DMS79 (cell line): ENCODE results near the gene HERC3.

Experiments
- DNase-seq: peaks from one replicate; lab custom pipeline; 2025; lab: John Stamatoyannopoulos, UW

HERC3 gene

GRCh38 chr4:88660446-88661294, 68.4 kb downstream of the HERC3 start:
- no peak for DNase-seq

DNA sequence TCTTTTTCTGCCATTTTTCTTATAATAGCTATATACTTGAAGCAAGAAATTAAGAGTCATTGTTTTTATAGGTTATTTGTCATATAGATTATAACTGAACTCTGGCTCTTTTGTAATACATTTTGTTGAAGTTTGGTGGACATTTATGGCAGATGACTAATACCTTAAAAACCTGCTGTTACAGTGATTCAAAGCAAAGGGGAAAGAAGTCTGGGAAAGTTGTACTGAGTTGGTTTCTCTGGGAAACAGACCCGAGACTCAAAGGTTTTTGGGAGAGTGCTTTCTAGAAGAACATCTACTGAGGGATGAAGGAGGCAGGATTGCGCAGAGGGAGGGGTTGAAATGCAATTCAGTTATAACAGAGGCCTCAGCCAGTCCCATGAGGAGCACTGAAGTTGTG, 69.5 kb downstream of the HERC3 start:
- DNase-seq: no peak

DNA sequence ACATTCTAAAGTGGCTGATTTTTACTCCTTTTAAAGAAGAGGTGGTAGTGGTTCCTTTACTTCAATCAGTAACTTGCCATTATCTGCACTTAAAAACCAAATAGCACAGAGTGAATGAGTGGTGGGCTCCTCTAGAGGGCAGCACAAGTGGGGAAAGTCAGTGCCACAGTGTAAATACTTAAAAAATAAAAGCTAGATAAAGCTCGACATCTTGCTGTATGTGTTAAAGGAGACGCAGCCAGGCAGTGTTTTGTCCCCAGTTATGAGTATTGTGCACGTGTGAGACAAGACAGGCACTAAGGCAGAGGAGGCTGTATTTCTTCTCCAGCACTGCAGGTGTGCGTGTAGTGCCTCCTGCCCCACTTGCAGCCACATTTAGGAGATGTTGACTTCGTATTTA, 80.7 kb downstream of the HERC3 start:
- DNase-seq: no peak

- DNase-seq: no peak
Measured at GRCh38 chr4:88673886-88674285, 81.6 kb downstream of the HERC3 start.

DNA sequence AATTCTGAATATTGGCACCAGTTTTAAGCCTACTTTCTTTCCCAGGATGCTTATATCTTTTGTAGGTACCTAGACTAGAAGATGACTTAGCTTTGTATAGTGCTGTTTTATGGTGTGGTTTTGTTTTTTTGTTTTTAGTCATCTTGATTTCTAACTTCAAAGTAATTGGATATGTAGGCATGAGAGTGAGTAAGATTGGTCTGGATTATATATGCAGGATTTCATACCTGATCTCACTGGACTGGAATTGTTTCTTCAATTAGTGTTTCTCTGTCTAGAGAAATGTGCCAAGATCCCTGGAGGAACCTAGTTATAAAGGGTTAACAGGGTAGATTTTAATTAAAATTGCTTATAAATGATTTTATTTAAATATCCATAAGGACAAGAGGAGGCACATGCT, 82.3 kb downstream of the HERC3 start:
- no peak for DNase-seq

DNA sequence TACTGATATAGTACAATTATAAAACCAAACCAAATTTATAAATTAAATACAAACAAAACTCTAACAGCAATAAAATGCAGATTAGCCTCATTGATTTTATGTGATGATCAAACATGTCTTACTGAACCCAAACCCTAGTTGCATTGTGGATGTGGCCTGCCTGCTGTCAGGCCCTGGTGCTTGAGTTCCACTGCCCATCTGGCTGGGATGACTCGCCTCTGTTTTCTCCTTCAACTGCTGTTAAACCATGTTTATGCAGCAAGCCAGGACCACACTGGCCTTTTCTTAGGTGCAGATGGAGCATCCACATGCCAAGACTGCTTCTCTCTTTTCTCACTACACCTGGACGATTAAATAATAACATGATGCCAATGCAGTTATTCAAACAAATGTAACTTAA, 82.7 kb downstream of the HERC3 start:
- no peak for DNase-seq

- no peak for DNase-seq
Measured at GRCh38 chr4:88675543-88675942, 83.3 kb downstream of the HERC3 start.

GRCh38 chr4:88681209-88681608, 88.9 kb downstream of the HERC3 start:
- no peak for DNase-seq

GRCh38 chr4:88690355-88690754, 98.1 kb downstream of the HERC3 start:
- no peak for DNase-seq

- DNase-seq: no peak
Measured at GRCh38 chr4:88693792-88694191, 101.5 kb downstream of the HERC3 start.

DNA sequence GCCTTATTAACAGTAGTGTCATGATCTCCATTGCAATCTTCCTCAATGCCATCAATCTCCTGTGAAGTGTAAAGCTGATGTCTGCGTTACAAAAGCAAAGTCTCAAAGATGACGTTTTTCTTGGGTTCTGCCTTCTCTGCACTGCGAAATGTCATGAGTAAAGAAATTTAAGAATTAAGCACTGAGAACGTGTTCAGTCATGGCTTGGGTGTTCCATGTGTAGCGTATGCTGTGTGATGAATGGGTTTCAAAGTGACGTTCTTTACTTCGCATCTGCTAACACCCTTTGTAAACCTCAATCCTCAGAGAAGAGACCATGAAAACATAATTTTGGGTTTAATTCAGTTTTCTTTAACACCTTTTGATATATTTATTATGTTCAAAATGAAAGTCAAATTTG, 104.3 kb downstream of the HERC3 start:
- no peak for DNase-seq

DNA sequence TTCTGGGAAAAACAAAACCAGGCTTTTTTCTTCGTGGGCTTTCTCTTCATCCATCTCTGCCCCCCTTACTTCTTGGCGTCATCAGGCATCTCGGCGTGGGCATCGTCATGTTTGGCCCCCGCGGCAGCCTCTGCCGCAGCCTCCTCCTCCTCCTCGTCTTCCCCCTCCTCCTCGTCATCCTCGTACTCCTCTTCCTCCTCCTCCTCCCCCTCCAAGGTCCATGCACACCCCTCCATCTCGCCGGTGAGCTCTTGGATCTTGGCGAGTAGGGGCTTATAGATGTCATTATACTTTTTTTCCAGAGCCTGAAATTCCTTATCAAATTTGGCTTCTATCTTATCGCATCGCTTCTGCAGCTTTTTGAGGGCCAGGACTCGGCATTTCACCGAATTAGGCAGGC, 104.9 kb downstream of the HERC3 start:
- DNase-seq: no peak

GRCh38 chr4:88697588-88698329, 105.5 kb downstream of the HERC3 start, which contains the start of gene NAP1L5:
Gene NAP1L5 (minus strand): TSS chr4:88697829. CDS start chr4:88697754, 75 bp downstream.
- DNase-seq: no peak

DNA sequence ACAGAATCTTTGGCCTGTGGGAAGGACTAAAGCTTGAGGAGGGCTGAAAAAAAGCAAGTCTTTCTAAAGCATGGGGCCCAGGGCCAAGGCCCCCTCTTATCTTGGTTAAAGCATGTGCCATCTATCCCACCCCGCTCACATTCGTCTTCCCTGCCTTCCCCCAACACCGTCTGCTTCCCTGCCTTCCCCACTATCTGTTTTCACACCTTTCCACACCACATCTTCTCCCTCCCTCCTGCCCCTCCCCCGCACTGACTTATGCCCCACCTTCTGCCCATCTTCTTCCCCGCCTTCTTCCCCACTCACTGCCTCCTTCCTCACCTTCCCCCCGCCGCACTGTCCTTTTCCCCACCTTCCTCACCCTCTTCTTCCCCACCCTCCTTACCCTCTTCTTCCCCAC, 106.2 kb downstream of the HERC3 start:
- no peak for DNase-seq

DNA sequence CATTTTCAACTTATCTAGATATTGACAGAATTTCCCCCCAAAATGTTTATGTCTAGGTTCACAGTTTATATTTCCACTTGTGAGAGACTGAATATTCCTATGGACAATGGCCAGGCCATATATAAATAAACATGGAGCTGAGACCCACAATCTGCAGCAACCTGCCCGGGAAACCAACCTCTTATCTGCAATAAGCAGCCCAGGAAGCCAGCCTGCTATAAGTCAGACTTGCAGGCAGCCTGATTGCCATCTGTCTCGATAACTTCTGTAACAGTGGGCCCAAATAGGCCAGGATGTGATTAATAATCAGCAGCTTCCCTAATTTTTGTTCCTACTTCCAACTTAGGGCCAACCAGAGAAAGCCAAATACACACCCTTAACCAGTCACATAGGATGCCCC, 110.5 kb downstream of the HERC3 start:
- DNase-seq: no peak

- no peak for DNase-seq
Measured at GRCh38 chr4:88705223-88705622, 112.9 kb downstream of the HERC3 start.

DNA sequence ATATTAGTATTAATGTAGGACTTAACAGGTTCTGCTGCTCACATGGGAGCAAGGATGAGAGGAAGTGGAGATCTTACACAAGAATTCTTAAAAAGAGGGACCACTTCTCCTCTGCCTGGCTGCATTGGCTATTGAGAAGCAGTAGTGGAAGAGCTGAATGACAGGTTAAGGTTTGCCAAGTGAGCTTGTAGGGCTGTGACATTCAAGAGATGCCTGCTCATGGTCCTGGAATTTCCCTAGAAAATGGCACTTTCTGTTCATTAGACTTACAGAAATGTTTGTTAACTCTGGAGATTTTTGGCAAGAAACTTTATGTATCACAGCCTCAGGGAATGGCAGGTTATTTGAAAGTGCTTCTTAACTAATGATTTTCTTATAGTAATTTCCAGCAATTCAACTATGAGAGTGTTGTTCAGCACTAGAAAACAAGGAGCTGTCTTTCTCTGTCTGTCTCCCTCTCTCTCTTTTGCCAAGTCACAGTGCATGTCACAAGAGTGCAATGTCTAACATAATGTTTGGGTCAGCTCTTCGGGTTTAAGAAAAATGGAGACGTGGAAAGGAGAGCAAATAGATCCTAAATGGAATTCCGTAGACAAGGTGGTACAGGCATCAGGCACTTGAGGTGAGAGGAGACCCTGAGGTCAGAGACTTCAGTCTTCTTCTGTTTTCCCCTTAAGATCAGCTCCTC, 113.7 kb downstream of the HERC3 start:
- DNase-seq: no peak

DNA sequence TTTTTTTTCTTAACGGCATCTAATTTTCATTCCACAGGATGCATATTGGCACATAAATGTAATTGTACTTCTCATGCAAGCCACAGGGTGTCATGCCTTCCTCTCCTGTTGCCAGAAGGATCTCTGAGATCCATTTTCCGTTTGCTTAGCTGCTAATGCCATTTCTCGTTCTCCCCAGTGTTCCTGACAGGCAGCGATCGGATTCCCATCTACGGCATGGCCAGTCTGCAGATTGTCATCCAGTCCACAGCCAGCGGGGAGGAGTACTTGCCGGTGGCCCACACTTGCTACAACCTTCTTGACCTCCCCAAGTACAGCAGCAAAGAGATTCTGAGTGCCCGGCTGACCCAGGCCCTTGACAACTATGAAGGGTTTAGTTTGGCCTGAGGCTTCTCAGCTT, 114.3 kb downstream of the HERC3 start:
- no peak for DNase-seq

DNA sequence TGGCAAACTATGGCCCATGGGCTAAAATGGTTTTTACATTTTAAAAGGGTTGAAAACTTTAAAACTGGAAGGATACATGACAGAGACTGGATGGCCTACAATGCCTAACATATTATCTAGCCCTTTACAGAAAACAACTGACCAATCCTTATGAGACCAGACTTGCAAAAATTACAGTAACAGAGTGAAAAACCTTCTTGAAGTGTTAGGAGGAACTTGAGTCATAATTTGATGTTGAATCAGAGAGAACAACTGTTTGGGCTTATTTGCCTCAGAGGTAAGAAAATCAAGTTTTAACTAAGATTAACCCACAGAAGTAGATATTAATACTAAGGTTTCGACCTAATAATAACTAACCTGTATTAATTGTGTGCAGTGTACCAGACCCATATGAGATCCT, 117.7 kb downstream of the HERC3 start:
- no peak for DNase-seq

- no peak for DNase-seq
Measured at GRCh38 chr4:88713782-88714181, 121.5 kb downstream of the HERC3 start.

DNA sequence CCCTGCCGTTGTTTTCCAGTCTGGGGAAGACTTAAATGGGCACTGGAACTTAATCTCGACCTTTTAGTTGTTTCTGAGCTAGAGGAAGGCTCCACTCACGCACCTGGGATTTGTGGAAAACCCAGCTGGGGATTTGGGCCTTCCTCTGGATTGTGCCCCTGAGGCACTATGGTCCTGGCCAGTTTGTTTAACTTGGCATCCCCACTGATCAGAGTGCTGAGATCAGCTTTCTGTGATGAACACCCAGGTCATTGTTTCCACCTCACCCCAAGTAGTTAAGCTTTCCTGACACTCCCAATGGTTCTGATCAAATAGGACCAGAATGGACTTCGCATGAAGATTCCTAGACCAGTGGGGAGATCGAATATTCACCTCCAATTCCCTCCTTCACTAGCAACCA, 125.8 kb downstream of the HERC3 start:
- no peak for DNase-seq

GRCh38 chr4:88719381-88719780, 127.1 kb downstream of the HERC3 start:
- DNase-seq: no peak
